ENCODE measurements around the gene CELF2.

GRCh38 chr10:11337516-11337915 is 319.8 kb downstream of the CELF2 start:
- TF ChIP-seq CTCF (IDR thresholded peaks at IDR 0.05) (no peak), POLR2A (IDR thresholded peaks at IDR 0.05) (no peak)

Measured in vagina (tissue), 2 donors.